ENCODE data around the gene NPLOC4.

Gene NPLOC4

GRCh38 chr17:81519284-81520020 is 117.5 kb downstream of the NPLOC4 start:
- DNase-seq (ENCODE audit: insufficient read length, low spot score) (peak; percentile 79), FAIRE-seq (peak; percentile 70)
- TF ChIP-seq SPI1 (IDR thresholded peaks at IDR 0.05; ENCODE audit: low read depth, low read length) = no peak
- TF ChIP-seq PAX5 (IDR thresholded peaks at IDR 0.05; ENCODE audit: insufficient read depth, low read length, severe bottlenecking) = no peak
- TF ChIP-seq POU2F2 (IDR thresholded peaks at IDR 0.05; ENCODE audit: low read depth, low read length) = no peak
- no peak for TF ChIP-seq POLR2A (IDR thresholded peaks at IDR 0.05; ENCODE audit: low read depth, low read length)
- no peak for TF ChIP-seq TAF1 (IDR thresholded peaks at IDR 0.05; ENCODE audit: low read depth, low read length)
- TF ChIP-seq POLR2AphosphoS5 (IDR thresholded peaks at IDR 0.05; ENCODE audit: low read depth, low read length) = no peak; the same call in 1 of the 2 replicates

DNA sequence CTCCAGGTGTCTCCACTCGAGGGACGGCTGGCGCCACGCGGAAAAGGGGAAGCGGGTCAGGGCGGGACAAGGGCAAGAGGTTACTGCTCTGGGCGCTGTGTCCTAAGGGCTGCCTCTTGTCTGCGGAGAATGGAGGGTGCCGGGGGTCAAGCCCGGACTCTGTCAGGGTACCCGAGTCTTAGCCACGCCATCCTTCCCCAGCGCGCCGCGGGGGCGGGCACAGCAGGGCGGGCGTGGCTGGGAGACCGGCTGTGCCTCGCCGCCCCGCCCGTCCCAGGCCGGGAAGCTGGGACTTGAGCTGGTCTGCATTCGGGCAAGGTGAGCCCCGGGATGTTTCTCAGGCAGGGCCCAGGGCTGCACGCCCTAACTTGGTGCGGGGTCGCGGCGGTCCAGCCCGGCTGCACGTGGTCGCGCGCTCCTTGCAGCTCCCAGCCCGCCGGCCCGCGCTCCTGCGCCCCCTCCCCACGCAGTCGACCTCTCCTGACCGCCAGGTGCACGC is 118.1 kb downstream of the NPLOC4 start:
- DNase-seq (ENCODE audit: insufficient read length, low spot score) (no peak), FAIRE-seq (peak; percentile 76)
- no peak for TF ChIP-seq POLR2A (IDR thresholded peaks at IDR 0.05; ENCODE audit: low read depth, low read length)
- TF ChIP-seq POLR2AphosphoS5 (IDR thresholded peaks at IDR 0.05; ENCODE audit: low read depth, low read length) = no peak
- peak; percentile 65 for TF ChIP-seq SPI1 (IDR thresholded peaks at IDR 0.05; ENCODE audit: low read depth, low read length)

GRCh38 chr17:81518113-81518784 is 118.7 kb downstream of the NPLOC4 start:
- FAIRE-seq (no peak), DNase-seq (ENCODE audit: insufficient read length, low spot score) (no peak)
- TF ChIP-seq PAX5 (IDR thresholded peaks at IDR 0.05; ENCODE audit: insufficient read depth, low read length, severe bottlenecking) (no peak), TAF1 (IDR thresholded peaks at IDR 0.05; ENCODE audit: low read depth, low read length) (0 out of 2 replicates have a peak, but pooled peaks have one; percentile 0)

GRCh38 chr17:81517339-81518112 is 119.4 kb downstream of the NPLOC4 start:
- TF ChIP-seq SPI1 (IDR thresholded peaks at IDR 0.05; ENCODE audit: low read depth, low read length) = no peak
- TF ChIP-seq POLR2AphosphoS5 (IDR thresholded peaks at IDR 0.05; ENCODE audit: low read depth, low read length) = peak; percentile 80
- peak; percentile 69 for TF ChIP-seq PAX5 (IDR thresholded peaks at IDR 0.05; ENCODE audit: insufficient read depth, low read length, severe bottlenecking)
- TF ChIP-seq POLR2A (IDR thresholded peaks at IDR 0.05; ENCODE audit: low read depth, low read length) = peak; percentile 69
- peak; percentile 69 for TF ChIP-seq TAF1 (IDR thresholded peaks at IDR 0.05; ENCODE audit: low read depth, low read length)
- peak; percentile 74; the same call in 1 of the 2 replicates for TF ChIP-seq POU2F2 (IDR thresholded peaks at IDR 0.05; ENCODE audit: low read depth, low read length)
- DNase-seq (ENCODE audit: insufficient read length, low spot score) (peak; percentile 82), FAIRE-seq (peak; percentile 99)

- TF ChIP-seq POLR2A (IDR thresholded peaks at IDR 0.05; ENCODE audit: low read depth, low read length) = no peak
- no peak for TF ChIP-seq POLR2AphosphoS5 (IDR thresholded peaks at IDR 0.05; ENCODE audit: low read depth, low read length)
- no peak for TF ChIP-seq SPI1 (IDR thresholded peaks at IDR 0.05; ENCODE audit: low read depth, low read length)
- no peak for TF ChIP-seq PAX5 (IDR thresholded peaks at IDR 0.05; ENCODE audit: insufficient read depth, low read length, severe bottlenecking)
- no peak for TF ChIP-seq TAF1 (IDR thresholded peaks at IDR 0.05; ENCODE audit: low read depth, low read length)
- no peak for TF ChIP-seq POU2F2 (IDR thresholded peaks at IDR 0.05; ENCODE audit: low read depth, low read length)
Measured at GRCh38 chr17:81517009-81517338, 119.9 kb downstream of the NPLOC4 start.

DNA sequence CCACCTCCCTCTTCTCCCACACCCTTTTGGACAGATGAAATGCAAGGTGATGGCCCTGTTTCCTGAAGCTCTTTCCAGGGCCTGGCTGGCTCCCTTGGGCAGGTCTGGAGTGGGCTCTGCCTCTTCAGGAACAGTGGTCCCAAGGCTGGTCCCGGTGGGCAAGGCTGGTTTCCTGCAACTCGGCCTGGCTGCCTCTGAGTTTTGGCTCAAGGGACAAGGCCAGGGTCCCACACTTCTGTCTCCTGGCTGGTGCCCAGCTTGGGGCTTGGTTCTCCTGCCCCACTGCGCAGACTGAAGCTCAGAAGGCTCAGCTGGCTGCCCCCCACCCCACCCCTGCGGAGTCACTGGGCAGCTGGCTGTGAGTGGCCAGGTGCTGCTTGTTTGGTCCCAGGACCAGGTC is 120.5 kb downstream of the NPLOC4 start:
- FAIRE-seq (peak; percentile 56), DNase-seq (ENCODE audit: insufficient read length, low spot score) (no peak)
- TF ChIP-seq POLR2AphosphoS5 (IDR thresholded peaks at IDR 0.05; ENCODE audit: low read depth, low read length) = peak; percentile 61; the same call in 1 of the 2 replicates
- TF ChIP-seq POU2F2 (IDR thresholded peaks at IDR 0.05; ENCODE audit: low read depth, low read length) = peak; percentile 42; the same call in 1 of the 2 replicates
- TF ChIP-seq POLR2A (IDR thresholded peaks at IDR 0.05; ENCODE audit: low read depth, low read length) = no peak; the same call in 1 of the 2 replicates

More at GRCh38 chr17:81517009-81517338, 119.9 kb downstream of the NPLOC4 start:
- FAIRE-seq (no peak), DNase-seq (ENCODE audit: insufficient read length, low spot score) (no peak)

- DNase-seq (ENCODE audit: insufficient read length, low spot score) (no peak), FAIRE-seq (no peak)
- TF ChIP-seq POLR2A (IDR thresholded peaks at IDR 0.05; ENCODE audit: low read depth, low read length) = no peak; the same call in 1 of the 2 replicates
- TF ChIP-seq SPI1 (IDR thresholded peaks at IDR 0.05; ENCODE audit: low read depth, low read length) = no peak
- TF ChIP-seq TAF1 (IDR thresholded peaks at IDR 0.05; ENCODE audit: low read depth, low read length) = no peak
- no peak for TF ChIP-seq POLR2AphosphoS5 (IDR thresholded peaks at IDR 0.05; ENCODE audit: low read depth, low read length)
- no peak for TF ChIP-seq POU2F2 (IDR thresholded peaks at IDR 0.05; ENCODE audit: low read depth, low read length)
- no peak for TF ChIP-seq PAX5 (IDR thresholded peaks at IDR 0.05; ENCODE audit: insufficient read depth, low read length, severe bottlenecking)
Measured at GRCh38 chr17:81515530-81516041, 121.3 kb downstream of the NPLOC4 start.

DNA sequence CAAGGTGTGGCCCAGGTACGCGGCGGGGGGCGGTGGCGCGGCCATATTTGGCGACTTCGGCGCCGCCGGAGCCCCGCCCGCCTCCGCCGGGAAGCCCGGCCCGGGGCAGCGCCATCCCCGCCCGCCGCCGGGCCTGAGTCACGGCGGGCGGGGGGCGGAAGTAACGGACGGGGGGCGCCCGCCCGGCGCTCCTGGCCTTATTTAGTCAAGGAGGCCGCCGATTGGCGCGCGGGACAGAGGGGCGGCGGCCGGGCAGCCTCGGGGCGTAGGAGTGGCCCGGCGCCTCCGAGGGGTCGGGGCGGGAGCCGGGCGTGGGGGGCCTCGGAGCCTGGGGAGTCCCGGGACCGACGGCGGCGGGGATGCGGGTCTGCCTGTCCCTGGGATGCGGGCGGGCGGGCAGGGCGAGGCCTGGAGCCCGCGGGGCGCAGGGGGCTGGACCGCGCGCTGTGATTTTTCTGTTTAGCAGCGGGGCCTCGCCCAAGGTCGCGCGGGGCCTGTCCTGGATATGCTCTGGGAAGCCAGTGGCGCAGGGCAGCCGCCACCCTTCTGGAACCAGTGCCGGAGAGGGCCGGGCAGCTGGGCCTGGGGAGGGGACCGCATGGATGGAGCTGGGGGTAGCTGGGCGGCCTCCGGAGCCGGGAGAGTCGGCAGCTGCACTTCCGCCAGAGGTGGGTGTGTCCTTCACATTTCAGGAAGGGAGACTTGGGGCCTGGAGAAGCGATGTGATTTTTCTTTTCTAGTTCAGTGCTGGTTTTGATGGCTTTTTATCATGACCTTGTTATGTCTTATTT is 122.0 kb downstream of the NPLOC4 start:
- DNase-seq (ENCODE audit: insufficient read length, low spot score) (no peak), FAIRE-seq (peak; percentile 74)
- TF ChIP-seq POLR2AphosphoS5 (IDR thresholded peaks at IDR 0.05; ENCODE audit: low read depth, low read length) (peak; percentile 71; the same call in 1 of the 2 replicates), SPI1 (IDR thresholded peaks at IDR 0.05; ENCODE audit: low read depth, low read length) (peak; percentile 47; the same call in 1 of the 2 replicates), PAX5 (IDR thresholded peaks at IDR 0.05; ENCODE audit: insufficient read depth, low read length, severe bottlenecking) (no peak), POLR2A (IDR thresholded peaks at IDR 0.05; ENCODE audit: low read depth, low read length) (peak; percentile 54), POU2F2 (IDR thresholded peaks at IDR 0.05; ENCODE audit: low read depth, low read length) (no peak; the same call in 1 of the 2 replicates), TAF1 (IDR thresholded peaks at IDR 0.05; ENCODE audit: low read depth, low read length) (peak; percentile 35; the same call in 1 of the 2 replicates)

Data from GM12891 (cell line).